HepG2 (cell line): Measurements from ENCODE around the gene TRMU. TPM values are rescaled to one million over a fixed set of nuclear protein-coding genes. Genes with fewer than 3 reads are reported as not detected.

Experiments
- ATAC-seq: fragments of 200-7000 bp; cut with Tn5 transposase; 3 replicates; pipeline ENCODE4 v1.9.1; 2020; ENCODE audit warnings: mild to moderate bottlenecking, moderate library complexity
- BruUV-seq: library from RNA; stranded (reverse); fragments of 400-500 nt; replicated peaks from 2 replicates; lab custom pipeline; 2021; lab: Mats Ljungman, UMichigan
- CTCF ChIA-PET: fragments of 300-600 bp; formaldehyde crosslinking; extraction: SDS; loops from one replicate; lab custom pipeline; 2021; ENCODE audit warnings: low total read pairs, inconsistent platforms, low intra/inter-chr PET ratio; lab: Yijun Ruan, JAX
- POLR2A ChIA-PET: fragments of 350-600 bp; sonication (Branson Sonifier 250); formaldehyde crosslinking; loops from one replicate; lab custom pipeline; 2020; ENCODE audit warnings: antibody characterized with exemption, inconsistent platforms; lab: Yijun Ruan, JAX
- DNase-seq: peaks from one replicate; pipeline ENCODE4 v3.0.0-alpha.2; 2015; ENCODE audit warnings: low spot score
- FAIRE-seq: peaks from 3 replicates; lab custom pipeline; 2011; peaks lifted over from hg19 to GRCh38; lab: Jason Lieb, UNC
- H2AFZ ChIP-seq: one replicate; pipeline ENCODE4 v1.6.1; 2011; ENCODE audit warnings: low read length, inconsistent platforms
- H3K27ac ChIP-seq: fragments of 300-600 bp; 3 replicates; pipeline ENCODE4 v1.8.0; 2011; ENCODE audit warnings: mixed run types, mild to moderate bottlenecking, mixed read lengths, low read length, inconsistent platforms; ENCODE audit not compliant: insufficient read depth; ENCODE audit errors: extremely low read length
- H3K27me3 ChIP-seq, 2 experiments: fragments of 200-600 bp in 1 of 2; 2 replicates in 1 of 2; 3 replicates in 1 of 2; pipeline versions ENCODE4 v1.6.0 to v1.8.0; 2011; ENCODE audit warnings: low read length in 2 of 2, mild to moderate bottlenecking in 2 of 2, moderate library complexity in 2 of 2, inconsistent platforms in 1 of 2; ENCODE audit not compliant: insufficient read depth in 2 of 2, control insufficient read depth in 1 of 2
- H3K36me3 ChIP-seq, 2 experiments: fragments of 200-600 bp in 1 of 2; replicated peaks in 1 of 2; 2 replicates in 1 of 2; 3 replicates in 1 of 2; pipeline versions ENCODE4 v1.5.1 to v1.8.0; 2011; ENCODE audit warnings: low read length in 2 of 2, inconsistent platforms in 1 of 2; ENCODE audit not compliant: insufficient read depth in 2 of 2, control insufficient read depth in 1 of 2
- H3K4me1 ChIP-seq: 2 replicates; pipeline ENCODE4 v1.5.1; 2012; ENCODE audit warnings: low read length, inconsistent platforms; ENCODE audit not compliant: insufficient read depth
- H3K4me2 ChIP-seq: 2 replicates; pipeline ENCODE4 v1.6.0; 2011; ENCODE audit warnings: low read depth, low read length, inconsistent platforms
- H3K4me3 ChIP-seq, 3 experiments: fragments of 200-600 bp in 1 of 3; sonication (generic), shearing (Covaris generic) in 1 of 3; replicated peaks in 1 of 3; 2 replicates each; pipeline ENCODE4 v1.5.1; 2011 to 2016; ENCODE audit warnings: low read length in 3 of 3, inconsistent platforms in 2 of 3, low read depth in 2 of 3, mild to moderate bottlenecking in 2 of 3, control low read depth in 1 of 3, mixed read lengths in 1 of 3; ENCODE audit not compliant: insufficient read depth in 1 of 3
- H3K79me2 ChIP-seq: one replicate; pipeline ENCODE4 v1.6.1; 2011; ENCODE audit warnings: low read length, inconsistent platforms; ENCODE audit not compliant: insufficient read depth
- H3K9ac ChIP-seq: 2 replicates; pipeline ENCODE4 v1.6.0; 2011; ENCODE audit warnings: mild to moderate bottlenecking, low read depth, low read length, inconsistent platforms; ENCODE audit not compliant: insufficient read depth
- H3K9me3 ChIP-seq: 2 replicates; pipeline ENCODE4 v1.5.1; 2012; ENCODE audit warnings: mild to moderate bottlenecking, low read length
- H4K20me1 ChIP-seq: 2 replicates; pipeline ENCODE4 v1.6.0; 2011; ENCODE audit warnings: inconsistent platforms, mild to moderate bottlenecking, low read length, moderate library complexity; ENCODE audit not compliant: insufficient read depth
- FOSL2 ChIP-seq: sonication (generic); formaldehyde crosslinking; IDR thresholded peaks from 2 replicates; pipeline ENCODE4 v1.4.0; 2020; ENCODE audit warnings: missing genetic modification reagents
- HOXA5 ChIP-seq: sonication (generic); formaldehyde crosslinking; IDR thresholded peaks from 2 replicates; pipeline ENCODE4 v1.4.0; 2020; ENCODE audit warnings: missing genetic modification reagents
- MBNL3 ChIP-seq: fragments of 250-450 bp; sonication (Bioruptor Pico); conservative IDR thresholded peaks from 2 replicates; pipeline ENCODE4 v1.8.0; 2022; ENCODE audit warnings: mild to moderate bottlenecking, inconsistent platforms
- RBFOX2 ChIP-seq: fragments of 200-400 bp; formaldehyde crosslinking; IDR thresholded peaks from 2 replicates; pipeline ENCODE4 v1.6.1; 2017; ENCODE audit warnings: low read depth, mild to moderate bottlenecking, low read length
- TAF15 ChIP-seq: fragments of 200-400 bp; formaldehyde crosslinking; IDR thresholded peaks from one replicate; pipeline ENCODE4 v1.6.1; 2018; ENCODE audit warnings: mild to moderate bottlenecking, low read depth, low read length; ENCODE audit not compliant: poor library complexity, severe bottlenecking
- TCF12 ChIP-seq, 2 experiments: fragments of 450-650 bp in 1 of 2; sonication (generic) in 1 of 2; formaldehyde crosslinking in 1 of 2; IDR thresholded peaks; 2 replicates each; pipeline versions ENCODE4 v1.6.1 to v1.8.0; 2017 to 2022; ENCODE audit warnings: antibody characterized with exemption in 1 of 2, mild to moderate bottlenecking in 1 of 2, missing genetic modification reagents in 1 of 2, moderate library complexity in 1 of 2
- ZNF598 ChIP-seq: sonication (generic); formaldehyde crosslinking; IDR thresholded peaks from 2 replicates; pipeline ENCODE4 v1.5.1; 2020; ENCODE audit warnings: mild to moderate bottlenecking, missing genetic modification reagents, borderline replicate concordance
- ZNF672 ChIP-seq: sonication (generic); formaldehyde crosslinking; IDR thresholded peaks from 2 replicates; pipeline ENCODE4 v1.8.1; 2022; ENCODE audit warnings: missing genetic modification reagents
- ZSCAN25 ChIP-seq: sonication (generic); formaldehyde crosslinking; IDR thresholded peaks from 2 replicates; pipeline ENCODE4 v1.8.0; 2022; ENCODE audit warnings: mild to moderate bottlenecking, missing genetic modification reagents
- WGBS: methylation state at CpG from one replicate; pipeline ENCODE4 v1.1.6; 2017; ENCODE audit warnings: low lambda C conversion rate; 5-methylcytosine and 5-hydroxymethylcytosine counted together
- in situ Hi-C: cut with HindIII; loops from 2 replicates; pipeline ENCODE4 v1.10.0; 2017; ENCODE audit warnings: low pct_unique_long_range_greater_than_20kb; ENCODE audit not compliant: extremely low pct_ligation_motif_present
- intact Hi-C: fragments of 100-400 bp; cut with micrococcal nuclease; formaldehyde crosslinking; loops from one replicate; pipeline ENCODE4 v1.10.0; 2022; ENCODE audit not compliant: unreplicated experiment
- polyA plus RNA-seq, 8 experiments: library from polyadenylated mRNA; depleted of rRNA in 3 of 8; stranded (reverse) in 7 of 8; unstranded in 1 of 8; fragments of >200 nt; fragmentation: Illumina TruSeq in 4 of 8; extraction: Trizol in 4 of 8; gene quantifications; 2 replicates each; pipeline versions ENCODE4 v1.2.1 to v1.2.3, GENCODE V29; 2011 to 2016; ENCODE audit warnings: low read depth in 4 of 8, missing spikeins in 1 of 8, mixed read lengths in 1 of 8; ENCODE audit not compliant: insufficient read depth in 1 of 8
- total RNA-seq, 5 experiments: library from RNA; depleted of rRNA; stranded (reverse); fragments of >200 nt; fragmentation: Illumina TruSeq; extraction: Trizol; gene quantifications; 2 replicates each; pipeline ENCODE4 v1.2.3, GENCODE V29; 2016; ENCODE audit warnings: low read depth in 1 of 5
- TF ChIP-seq, protein P1 (sequence below): sonication (generic); formaldehyde crosslinking; IDR thresholded peaks from 2 replicates; pipeline ENCODE4 v1.4.0; 2020; ENCODE audit warnings: missing genetic modification reagents, mild to moderate bottlenecking, borderline replicate concordance

The TRMU gene
- total and polyA plus RNA-seq, 2 of the 13 experiments (the other 11 are each of a cell fraction or from before 2014, with no cell fraction given): 31.0 to 50.2 TPM

DNA sequence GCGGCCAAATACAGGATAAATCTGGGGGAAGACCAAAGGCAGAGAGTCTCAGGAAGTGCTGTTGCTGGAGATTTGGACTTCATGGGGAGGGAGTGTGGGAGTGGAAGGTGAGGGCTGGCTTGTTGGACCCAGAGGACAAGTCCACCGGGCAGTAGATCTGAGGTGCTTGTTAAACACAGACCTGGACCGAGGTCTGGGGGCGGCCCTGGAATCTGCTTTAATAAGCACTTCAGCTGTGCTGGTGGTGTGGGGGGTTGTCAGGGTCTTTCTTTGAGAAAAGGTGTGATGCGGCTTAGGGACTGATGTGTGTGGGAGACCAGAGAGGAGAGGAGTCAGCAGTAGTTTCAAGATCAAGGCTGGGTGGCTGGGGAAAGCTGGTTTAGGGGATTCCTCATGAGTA, 4.4 kb downstream of the TRMU start (continued):
- TF ChIP-seq TCF12 (IDR thresholded peaks at IDR 0.05) (no peak), TCF12 (CRISPR knock-in tag; IDR thresholded peaks at IDR 0.05) (no peak), ZNF672 (CRISPR knock-in tag) (no peak)

DNA sequence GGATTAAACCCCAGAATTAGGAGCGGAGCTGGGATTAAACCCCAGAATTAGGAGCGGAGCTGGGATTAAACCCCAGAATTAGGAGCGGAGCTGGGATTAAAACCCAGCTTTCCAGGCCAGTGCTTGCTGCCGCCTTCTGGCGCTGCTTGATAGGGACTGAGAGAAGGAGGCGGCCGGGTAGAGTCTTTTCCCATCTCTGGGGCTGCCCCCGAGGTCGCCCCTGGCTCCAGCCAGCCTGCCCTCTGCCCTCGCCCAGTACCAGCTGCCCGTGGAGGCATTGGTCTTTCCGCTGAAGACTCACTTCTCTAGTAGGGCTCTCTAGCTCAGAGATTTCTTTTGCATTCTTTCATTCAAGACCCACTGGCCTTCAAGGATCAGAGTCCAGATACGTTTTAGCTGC, 5.2 kb downstream of the TRMU start:
- H3K4me3 ChIP-seq: no peak overlapping the region
- in situ Hi-C loops (no loop called here), intact Hi-C loops (no loop called here)
- H3K4me1 ChIP-seq: peaks cover 34% of the 10 kb centered on the region
- CTCF ChIA-PET: no interaction called here
- FAIRE-seq (no peak), DNase-seq (no peak), ATAC-seq (no peak)
- TF ChIP-seq HOXA5 (CRISPR knock-in tag) (no peak), RBFOX2 (peak; percentile 50; the same call in 1 of the 2 replicates), MBNL3 (CRISPR knock-in tag) (no peak), TAF15 (no peak), ZNF598 (CRISPR knock-in tag) (no peak), ZSCAN25 (CRISPR knock-in tag) (no peak), FOSL2 (CRISPR knock-in tag) (no peak)
- TF ChIP-seq, protein P1, sequence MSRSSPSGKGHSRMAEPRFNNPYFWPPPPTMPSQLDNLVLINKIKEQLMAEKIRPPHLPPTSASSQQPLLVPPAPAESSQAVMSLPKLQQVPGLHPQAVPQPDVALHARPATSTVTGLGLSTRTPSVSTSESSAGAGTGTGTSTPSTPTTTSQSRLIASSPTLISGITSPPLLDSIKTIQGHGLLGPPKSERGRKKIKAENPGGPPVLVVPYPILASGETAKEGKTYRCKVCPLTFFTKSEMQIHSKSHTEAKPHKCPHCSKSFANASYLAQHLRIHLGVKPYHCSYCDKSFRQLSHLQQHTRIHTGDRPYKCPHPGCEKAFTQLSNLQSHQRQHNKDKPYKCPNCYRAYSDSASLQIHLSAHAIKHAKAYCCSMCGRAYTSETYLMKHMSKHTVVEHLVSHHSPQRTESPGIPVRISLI (CRISPR knock-in tag): no peak
- POLR2A ChIA-PET: interaction anchor here (0.6 kb wide), 1 partner anchor 37 kb away, joined by 5 read pairs; no protein-coding TSS in a partner anchor
- no TSS peak for BruUV-seq
- 91% methylated on average over 11 of the region's 13 CpGs for WGBS
- no peaks in the 10 kb centered on the region; a peak in 1 of 5 replicates for H3K27me3 ChIP-seq
- H3K4me2 ChIP-seq: no peak overlapping the region
- no peak overlapping the region for H3K27ac ChIP-seq
- H2AFZ ChIP-seq: no peak overlapping the region
- H3K36me3 ChIP-seq: peaks cover 25 to 70% of the 10 kb centered on the region in 2 experiments
- H3K9me3 ChIP-seq: no peaks in the 10 kb centered on the region
- H4K20me1 ChIP-seq: peaks cover 5% of the 10 kb centered on the region; the same call in 1 of the 2 replicates
- H3K9ac ChIP-seq: no peak overlapping the region
- H3K79me2 ChIP-seq: peaks cover 35% of the 10 kb centered on the region
